HG03520 (cell line): ENCODE data around the gene GRAMD2B.
"Not testable (repeated sequence)": the region's sequence is repeated elsewhere in the genome, so short reads cannot be mapped to it uniquely, and the experiment has no call there.

Experiments
- ATAC-seq: cut with Tn5 transposase; IDR thresholded peaks from one replicate; pipeline ENCODE4 v1.9.1; 2021; ENCODE audit warnings: mild to moderate bottlenecking, moderate library complexity; ENCODE audit not compliant: unreplicated experiment

Gene GRAMD2B

GRCh38 chr5:126410623-126411022 lies 12.6 kb upstream of the GRAMD2B start:
- no peak for ATAC-seq

- ATAC-seq: no peak
These were observed 9.4 kb upstream of the GRAMD2B start for GRCh38 chr5:126413856-126414255.

- ATAC-seq: no peak
These were observed 8.2 kb upstream of the GRAMD2B start for GRCh38 chr5:126414874-126415502.

- ATAC-seq: no peak
These were observed 7.4 kb upstream of the GRAMD2B start for GRCh38 chr5:126415789-126416188.

GRCh38 chr5:126416266-126416925 lies 6.8 kb upstream of the GRAMD2B start:
- no peak for ATAC-seq

- no peak for ATAC-seq
These were observed 6.0 kb upstream of the GRAMD2B start for GRCh38 chr5:126417178-126417577.

GRCh38 chr5:126419102-126419501 lies 4.1 kb upstream of the GRAMD2B start:
- ATAC-seq: no peak

GRCh38 chr5:126428421-126428820 lies 5.2 kb downstream of the GRAMD2B start:
- no peak for ATAC-seq

GRCh38 chr5:126430631-126431030 lies 7.4 kb downstream of the GRAMD2B start:
- ATAC-seq: no peak

GRCh38 chr5:126433701-126434100 lies 10.5 kb downstream of the GRAMD2B start:
- no peak for ATAC-seq

- no peak for ATAC-seq
These were observed 12.1 kb downstream of the GRAMD2B start for GRCh38 chr5:126435261-126435660.

- no peak for ATAC-seq
These were observed 12.5 kb downstream of the GRAMD2B start for GRCh38 chr5:126435714-126436113.

- no peak for ATAC-seq
These were observed 14.5 kb downstream of the GRAMD2B start for GRCh38 chr5:126437721-126438120.

- peak; percentile 87 for ATAC-seq
These were observed 15.1 kb downstream of the GRAMD2B start for GRCh38 chr5:126438267-126438666.

GRCh38 chr5:126438868-126439267 lies 15.7 kb downstream of the GRAMD2B start:
- ATAC-seq: no peak

GRCh38 chr5:126439724-126440123 lies 16.5 kb downstream of the GRAMD2B start:
- ATAC-seq: not testable (repeated sequence)

- no peak for ATAC-seq
These were observed 18.0 kb downstream of the GRAMD2B start for GRCh38 chr5:126441230-126441629.

GRCh38 chr5:126443374-126443851 lies 20.2 kb downstream of the GRAMD2B start:
- peak; percentile 72 for ATAC-seq

- no peak for ATAC-seq
These were observed 20.9 kb downstream of the GRAMD2B start for GRCh38 chr5:126444137-126444536.

GRCh38 chr5:126445502-126446174 lies 22.4 kb downstream of the GRAMD2B start:
- ATAC-seq: no peak

- ATAC-seq: peak; percentile 27
These were observed 23.5 kb downstream of the GRAMD2B start for GRCh38 chr5:126446498-126447224.
